K562 (cell line): ENCODE measurements around the gene MBD6. TPM values are rescaled to one million over a fixed set of nuclear protein-coding genes. Genes with fewer than 3 reads are reported as not detected.

Source experiments
- ARHGAP35 ChIP-seq: fragments of 450-650 bp; IDR thresholded peaks from 2 replicates; pipeline ENCODE4 v1.6.1; 2018; ENCODE audit not compliant: partially characterized antibody
- ELF2 ChIP-seq: fragments of 250-450 bp; sonication (Bioruptor Pico); IDR thresholded peaks from 2 replicates; pipeline ENCODE4 v1.5.0; 2021; ENCODE audit warnings: mild to moderate bottlenecking
- HMG20B ChIP-seq: fragments of 250-450 bp; sonication (Bioruptor Pico); IDR thresholded peaks from 2 replicates; pipeline ENCODE4 v1.5.0; 2021; ENCODE audit warnings: mild to moderate bottlenecking
- JUND ChIP-seq, 2 experiments: IDR thresholded peaks; 2 replicates in 1 of 2; 3 replicates in 1 of 2; pipeline ENCODE4 v1.6.1; 2011; ENCODE audit warnings: borderline replicate concordance in 2 of 2, low read depth in 2 of 2, low read length in 2 of 2, improper control_type of control experiment in 1 of 2, missing biosample characterization in 1 of 2, missing genetic modification characterization in 1 of 2, missing genetic modification reagents in 1 of 2
- SMC3 ChIP-seq: conservative IDR thresholded peaks from 2 replicates; pipeline ENCODE4 v1.6.1; 2011; ENCODE audit warnings: low read depth, low read length, improper control_type of control experiment; ENCODE audit not compliant: insufficient read depth
- TEAD4 ChIP-seq, 2 experiments: sonication (generic) in 1 of 2; formaldehyde crosslinking in 1 of 2; IDR thresholded peaks; 2 replicates each; pipeline versions ENCODE4 v1.6.1 to v1.8.0; 2012 to 2022; ENCODE audit warnings: borderline replicate concordance in 1 of 2, inconsistent platforms in 1 of 2, low read length in 1 of 2, mild to moderate bottlenecking in 1 of 2, missing genetic modification reagents in 1 of 2
- TGIF2 ChIP-seq: sonication (generic); formaldehyde crosslinking; IDR thresholded peaks from 2 replicates; pipeline ENCODE4 v1.8.1; 2022; ENCODE audit warnings: mild to moderate bottlenecking, missing genetic modification reagents, moderate library complexity
- YBX1 ChIP-seq: fragments of 450-650 bp; IDR thresholded peaks from 2 replicates; pipeline ENCODE4 v1.7.1; 2016; ENCODE audit warnings: mild to moderate bottlenecking
- ZBTB1 ChIP-seq: sonication (generic); formaldehyde crosslinking; IDR thresholded peaks from 2 replicates; pipeline ENCODE4 v1.8.1; 2023; ENCODE audit warnings: missing genetic modification reagents, low read depth, mild to moderate bottlenecking, borderline replicate concordance
- ZNF140 ChIP-seq: fragments of 250-450 bp; sonication (Bioruptor Pico); IDR thresholded peaks from 2 replicates; pipeline ENCODE4 v1.8.0; 2021; ENCODE audit warnings: moderate library complexity, mild to moderate bottlenecking, inconsistent platforms
- ZNF24 ChIP-seq: fragments of 450-650 bp; IDR thresholded peaks from 2 replicates; pipeline ENCODE4 v1.6.1; 2016
- ZNF354B ChIP-seq: fragments of 250-450 bp; sonication (Bioruptor Pico); IDR thresholded peaks from 2 replicates; pipeline ENCODE4 v1.4.0; 2020
- ZNF696 ChIP-seq: fragments of 250-450 bp; sonication (Bioruptor Pico); conservative IDR thresholded peaks from 2 replicates; pipeline ENCODE4 v1.4.0; 2020; ENCODE audit warnings: mild to moderate bottlenecking, moderate library complexity
- polyA plus RNA-seq, 8 experiments: library from polyadenylated mRNA; depleted of rRNA in 4 of 8; stranded (reverse) in 5 of 8; unstranded in 3 of 8; fragments of >200 nt; fragmentation: Nextera tagmentation in 2 of 8; fragmentation: Illumina TruSeq in 1 of 8; extraction: Ambion mirVana in 2 of 8; extraction: Trizol in 1 of 8; gene quantifications; 2 replicates each; pipeline versions ENCODE4 v1.2.1 to v1.2.3, GENCODE V29; 2011 to 2014; ENCODE audit warnings: inconsistent platforms in 1 of 8, missing spikeins in 1 of 8
- total RNA-seq, 7 experiments: library from RNA; depleted of rRNA in 6 of 7; stranded (reverse); fragments of >200 nt in 6 of 7; fragmentation: Illumina TruSeq in 2 of 7; extraction: Trizol in 2 of 7; gene quantifications; 2 replicates each; pipeline versions ENCODE4 v1.2.1 to v1.2.3, GENCODE V29; 2011 to 2021; ENCODE audit warnings: low replicate concordance in 1 of 7
- TF ChIP-seq, protein P1 (sequence below): fragments of 450-650 bp; formaldehyde crosslinking; IDR thresholded peaks from 2 replicates; pipeline ENCODE4 v1.4.0; 2022; ENCODE audit warnings: missing genetic modification characterization
- TF ChIP-seq, protein P2 (sequence below): fragments of 450-650 bp; formaldehyde crosslinking; IDR thresholded peaks from 2 replicates; pipeline ENCODE4 v1.4.0; 2020; ENCODE audit warnings: mild to moderate bottlenecking, moderate library complexity
- TF ChIP-seq, protein P3 (sequence below), 2 experiments: fragments of 250-450 bp in 1 of 2; fragments of 450-650 bp in 1 of 2; sonication (Bioruptor Pico) in 1 of 2; IDR thresholded peaks; 2 replicates each; pipeline versions ENCODE4 v1.6.1 to v1.8.0; 2016 to 2021; ENCODE audit warnings: mild to moderate bottlenecking in 2 of 2, moderate library complexity in 2 of 2, missing compliant biosample characterization in 1 of 2, missing genetic modification characterization in 1 of 2
- TF ChIP-seq, protein P4 (sequence below): fragments of 450-650 bp; formaldehyde crosslinking; IDR thresholded peaks from 2 replicates; pipeline ENCODE4 v1.4.0; 2022; ENCODE audit warnings: mild to moderate bottlenecking, moderate library complexity

MBD6 gene
- total and polyA plus RNA-seq, 9 of the 15 experiments (the other 6 are each of a cell fraction or from before 2014, with no cell fraction given): 2.0 to 54.8 (median 3.8) TPM

DNA sequence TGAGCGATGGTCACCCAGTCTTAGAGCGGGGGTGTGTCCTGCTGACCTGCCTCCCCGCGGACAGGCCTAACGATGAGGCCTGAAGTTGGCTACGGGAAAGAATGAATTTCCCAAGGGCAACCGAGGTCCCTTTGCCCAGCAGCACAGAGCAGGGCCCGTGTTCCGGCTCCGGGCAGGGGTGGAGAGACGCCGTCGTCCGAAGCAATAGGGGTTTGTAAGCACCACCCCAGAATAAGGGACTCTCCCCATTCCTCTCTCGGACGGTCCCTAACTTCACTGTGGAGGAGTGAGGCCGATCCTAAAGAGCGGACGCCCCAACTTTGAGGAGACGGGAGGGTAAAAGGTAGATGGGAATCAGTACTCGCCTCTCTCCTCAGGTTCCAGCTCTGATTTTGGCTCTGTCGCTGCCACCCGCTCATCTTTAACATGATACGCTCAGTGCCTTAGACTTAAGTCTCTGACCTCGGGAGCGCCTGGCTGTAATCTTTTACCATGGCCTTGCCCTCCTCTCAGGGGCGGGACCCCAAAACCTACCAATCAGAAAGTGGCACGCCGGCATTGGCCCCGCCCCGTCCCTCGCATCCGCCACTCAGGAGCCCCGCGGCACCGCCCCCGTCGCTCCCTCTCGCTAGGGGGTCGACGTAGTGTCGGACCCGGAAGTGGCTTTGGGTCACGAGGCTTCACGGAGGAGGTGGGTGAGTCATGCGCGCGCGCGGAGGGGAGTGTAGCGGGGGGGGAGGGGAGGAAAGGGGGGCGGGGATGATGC, 2.4 kb upstream of the MBD6 start, which contains the start of gene DDIT3 (continued):
- peak; percentile 2; the same call in 1 of the 2 replicates for TF ChIP-seq SMC3
- TF ChIP-seq HMG20B (CRISPR knock-in tag): peak; percentile 61; the same call in 1 of the 2 replicates
- peak; percentile 75; the same call in 1 of the 2 replicates for TF ChIP-seq TGIF2 (CRISPR knock-in tag)
- TF ChIP-seq ARHGAP35: no peak
- TF ChIP-seq, protein P1, sequence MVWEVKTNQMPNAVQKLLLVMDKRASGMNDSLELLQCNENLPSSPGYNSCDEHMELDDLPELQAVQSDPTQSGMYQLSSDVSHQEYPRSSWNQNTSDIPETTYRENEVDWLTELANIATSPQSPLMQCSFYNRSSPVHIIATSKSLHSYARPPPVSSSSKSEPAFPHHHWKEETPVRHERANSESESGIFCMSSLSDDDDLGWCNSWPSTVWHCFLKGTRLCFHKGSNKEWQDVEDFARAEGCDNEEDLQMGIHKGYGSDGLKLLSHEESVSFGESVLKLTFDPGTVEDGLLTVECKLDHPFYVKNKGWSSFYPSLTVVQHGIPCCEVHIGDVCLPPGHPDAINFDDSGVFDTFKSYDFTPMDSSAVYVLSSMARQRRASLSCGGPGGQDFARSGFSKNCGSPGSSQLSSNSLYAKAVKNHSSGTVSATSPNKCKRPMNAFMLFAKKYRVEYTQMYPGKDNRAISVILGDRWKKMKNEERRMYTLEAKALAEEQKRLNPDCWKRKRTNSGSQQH (CRISPR knock-in tag): peak; percentile 37; the same call in 1 of the 2 replicates
- TF ChIP-seq TEAD4 (IDR thresholded peaks at IDR 0.05; ENCODE audit: low read length): peak; percentile 63
- TF ChIP-seq TEAD4 (CRISPR knock-in tag; IDR thresholded peaks at IDR 0.05; ENCODE audit: borderline replicate concordance): peak; percentile 70; the same call in 1 of the 2 replicates
- TF ChIP-seq ZNF696: no peak
- TF ChIP-seq, protein P2, sequence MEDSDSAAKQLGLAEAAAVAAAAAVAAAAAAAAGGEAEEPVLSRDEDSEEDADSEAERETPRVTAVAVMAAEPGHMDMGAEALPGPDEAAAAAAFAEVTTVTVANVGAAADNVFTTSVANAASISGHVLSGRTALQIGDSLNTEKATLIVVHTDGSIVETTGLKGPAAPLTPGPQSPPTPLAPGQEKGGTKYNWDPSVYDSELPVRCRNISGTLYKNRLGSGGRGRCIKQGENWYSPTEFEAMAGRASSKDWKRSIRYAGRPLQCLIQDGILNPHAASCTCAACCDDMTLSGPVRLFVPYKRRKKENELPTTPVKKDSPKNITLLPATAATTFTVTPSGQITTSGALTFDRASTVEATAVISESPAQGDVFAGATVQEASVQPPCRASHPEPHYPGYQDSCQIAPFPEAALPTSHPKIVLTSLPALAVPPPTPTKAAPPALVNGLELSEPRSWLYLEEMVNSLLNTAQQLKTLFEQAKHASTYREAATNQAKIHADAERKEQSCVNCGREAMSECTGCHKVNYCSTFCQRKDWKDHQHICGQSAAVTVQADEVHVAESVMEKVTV (CRISPR knock-in tag): 0 out of 2 replicates have a peak, but pooled peaks have one; percentile 38
- peak; percentile 69 for TF ChIP-seq ELF2
- TF ChIP-seq, protein P3, sequence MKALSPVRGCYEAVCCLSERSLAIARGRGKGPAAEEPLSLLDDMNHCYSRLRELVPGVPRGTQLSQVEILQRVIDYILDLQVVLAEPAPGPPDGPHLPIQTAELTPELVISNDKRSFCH (CRISPR knock-in tag; IDR thresholded peaks at IDR 0.05): peak; percentile 37; the same call in 1 of the 2 replicates
- TF ChIP-seq, protein P3 (tag; IDR thresholded peaks at IDR 0.05): no peak
- peak; percentile 62; the same call in 1 of the 2 replicates for TF ChIP-seq ZBTB1 (CRISPR knock-in tag)
- no peak for TF ChIP-seq ZNF140 (CRISPR knock-in tag)
- TF ChIP-seq YBX1: no peak
- TF ChIP-seq JUND (IDR thresholded peaks at IDR 0.05; ENCODE audit: borderline replicate concordance, low read depth, low read length): peak; percentile 96
- TF ChIP-seq JUND (tag; IDR thresholded peaks at IDR 0.05; ENCODE audit: borderline replicate concordance, low read depth, low read length): peak; percentile 81; the same call in 1 of the 3 replicates
- TF ChIP-seq, protein P4, sequence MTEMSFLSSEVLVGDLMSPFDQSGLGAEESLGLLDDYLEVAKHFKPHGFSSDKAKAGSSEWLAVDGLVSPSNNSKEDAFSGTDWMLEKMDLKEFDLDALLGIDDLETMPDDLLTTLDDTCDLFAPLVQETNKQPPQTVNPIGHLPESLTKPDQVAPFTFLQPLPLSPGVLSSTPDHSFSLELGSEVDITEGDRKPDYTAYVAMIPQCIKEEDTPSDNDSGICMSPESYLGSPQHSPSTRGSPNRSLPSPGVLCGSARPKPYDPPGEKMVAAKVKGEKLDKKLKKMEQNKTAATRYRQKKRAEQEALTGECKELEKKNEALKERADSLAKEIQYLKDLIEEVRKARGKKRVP (CRISPR knock-in tag): no peak; the same call in 1 of the 2 replicates
- no peak for TF ChIP-seq ZNF24
- no peak for TF ChIP-seq ZNF354B (CRISPR knock-in tag)
